Testis (tissue), 3 donors: Measurements from ENCODE around the gene SLC4A11. TPM values are rescaled to one million over a fixed set of nuclear protein-coding genes. Genes with fewer than 3 reads are reported as not detected.

ENCODE experiments used
- DNase-seq: peaks from one replicate; pipeline ENCODE4 v3.0.0-alpha.2; 2019
- H3K27ac ChIP-seq, 2 donors: fragments of 200-600 bp; sonication (generic); one replicate each; pipeline ENCODE4 v1.5.1; 2019
- H3K27me3 ChIP-seq: fragments of 200-600 bp; sonication (generic); one replicate; pipeline ENCODE4 v1.5.1; 2019
- H3K36me3 ChIP-seq: fragments of 200-600 bp; sonication (generic); one replicate; pipeline ENCODE4 v1.5.1; 2017; ENCODE audit warnings: low read depth; ENCODE audit errors: missing control alignments
- H3K4me1 ChIP-seq: fragments of 200-600 bp; sonication (generic); one replicate; pipeline ENCODE4 v1.5.1; 2019
- H3K4me3 ChIP-seq, 2 donors: fragments of 200-600 bp; sonication (generic); one replicate each; pipeline ENCODE4 v1.5.1; 2017 to 2019
- H3K9me3 ChIP-seq: fragments of 200-600 bp; sonication (generic); one replicate; pipeline ENCODE4 v1.5.1; 2017
- CTCF ChIP-seq, 3 experiments: fragments of 450-650 bp in 2 of 3; fragments of 200-600 bp in 1 of 3; sonication (generic) in 1 of 3; IDR thresholded peaks; one replicate each; pipeline ENCODE4 v1.5.1; 2016 to 2019; ENCODE audit warnings: antibody characterized with exemption in 3 of 3, mild to moderate bottlenecking in 2 of 3, moderate library complexity in 1 of 3
- POLR2A ChIP-seq: fragments of 450-650 bp; IDR thresholded peaks from one replicate; pipeline ENCODE4 v1.6.1; 2017; ENCODE audit warnings: antibody characterized with exemption, mild to moderate bottlenecking, moderate library complexity
- WGBS, 2 donors: methylation state at CpG; one replicate each; pipeline ENCODE4 v1.1.5; 2018; 5-methylcytosine and 5-hydroxymethylcytosine counted together
- intact Hi-C: fragments of 100-400 bp; cut with DNase I; formaldehyde crosslinking; loops from one replicate; pipeline ENCODE4 v1.15.1; 2023; ENCODE audit warnings: low total_unique reads
- polyA plus RNA-seq: library from polyadenylated mRNA; stranded (reverse); fragments of 350-450 nt; fragmentation: Illumina TruSeq; extraction: RNeasy Lipid Tissue Mini Kit (QIAGEN cat#74804); gene quantifications from one replicate; pipeline ENCODE4 v1.2.3, GENCODE V29; 2014; ENCODE audit warnings: low read depth, low replicate concordance; ENCODE audit not compliant: insufficient read depth
- total RNA-seq, 2 donors: library from RNA; depleted of rRNA; stranded (reverse); fragments of >200 nt; gene quantifications; one replicate each; pipeline ENCODE4 v1.2.3, GENCODE V29; 2016

The SLC4A11 gene
- total and polyA plus RNA-seq, 3 donors from 2014 or later = 9.2 to 10.7 (median 10.7) TPM

- H3K9me3 ChIP-seq = no peaks in the 10 kb centered on the region
- H3K27me3 ChIP-seq = no peaks in the 10 kb centered on the region
- H3K36me3 ChIP-seq = no peaks in the 10 kb centered on the region
- TF ChIP-seq CTCF (IDR thresholded peaks at IDR 0.05) = no peak
- H3K27ac ChIP-seq = no peak overlapping the region
- 83 to 100% methylated on average over 1 to 7 of the region's 7 CpGs for WGBS, 2 donors
- H3K4me1 ChIP-seq = no peaks in the 10 kb centered on the region
- no peak overlapping the region for H3K4me3 ChIP-seq
- DNase-seq = no peak
- intact Hi-C loops = no loop called here
These were observed 11.5 kb downstream of the SLC4A11 start for GRCh38 chr20:3227506-3227905.

GRCh38 chr20:3226864-3227263 lies 12.1 kb downstream of the SLC4A11 start:
- Histone ChIP-seq H3K4me3 (no peak overlapping the region), H3K9me3 (no peaks in the 10 kb centered on the region), H3K27me3 (no peaks in the 10 kb centered on the region), H3K27ac (no peak overlapping the region), H3K4me1 (no peaks in the 10 kb centered on the region), H3K36me3 (no peaks in the 10 kb centered on the region)
- TF ChIP-seq CTCF (IDR thresholded peaks at IDR 0.05) (no peak), POLR2A (no peak)
- no peak for DNase-seq
- intact Hi-C loops = no loop called here
- 93% methylated on average over 14 of the region's 14 CpGs for WGBS, 2 donors

GRCh38 chr20:3226093-3226492 lies 12.9 kb downstream of the SLC4A11 start:
- Histone ChIP-seq H3K36me3 (no peaks in the 10 kb centered on the region), H3K9me3 (no peaks in the 10 kb centered on the region), H3K4me3 (no peak overlapping the region), H3K27ac (no peak overlapping the region), H3K4me1 (no peaks in the 10 kb centered on the region), H3K27me3 (no peaks in the 10 kb centered on the region)
- intact Hi-C loops = no loop called here
- DNase-seq = no peak
- TF ChIP-seq CTCF (IDR thresholded peaks at IDR 0.05) (no peak), POLR2A (no peak)
- 88 to 90% methylated on average over 8 to 10 of the region's 10 CpGs for WGBS, 2 donors

GRCh38 chr20:3224681-3225421 lies 14.1 kb downstream of the SLC4A11 start:
- no peak overlapping the region for H3K27ac ChIP-seq
- no peaks in the 10 kb centered on the region for H3K4me1 ChIP-seq
- 94% methylated on average over 7 to 8 of the region's 8 CpGs for WGBS, 2 donors
- no peaks in the 10 kb centered on the region for H3K27me3 ChIP-seq
- no peaks in the 10 kb centered on the region for H3K9me3 ChIP-seq
- H3K36me3 ChIP-seq = no peaks in the 10 kb centered on the region
- H3K4me3 ChIP-seq = no peak overlapping the region
- intact Hi-C loops = no loop called here
- no peak for DNase-seq
- no peak for TF ChIP-seq POLR2A
- TF ChIP-seq CTCF (IDR thresholded peaks at IDR 0.05) = no peak
